Neural progenitor cell (in vitro differentiated cells): Measurements from ENCODE around the gene EBF4.

ENCODE experiments used
- EZH2 ChIP-seq: fragments of 200-600 bp; sonication (generic); IDR thresholded peaks from 2 replicates; pipeline ENCODE4 v1.6.1; 2017; ENCODE audit warnings: antibody characterized with exemption, mild to moderate bottlenecking, moderate library complexity
- EZH2phosphoT487 ChIP-seq: fragments of 200-600 bp; sonication (generic); IDR thresholded peaks from 2 replicates; pipeline ENCODE4 v1.6.1; 2017; ENCODE audit warnings: antibody characterized with exemption
- TF ChIP-seq, protein P1 (sequence below): fragments of 200-600 bp; sonication (generic); IDR thresholded peaks from 2 replicates; pipeline ENCODE4 v1.5.1; 2017; ENCODE audit warnings: antibody characterized with exemption, mild to moderate bottlenecking

DNA sequence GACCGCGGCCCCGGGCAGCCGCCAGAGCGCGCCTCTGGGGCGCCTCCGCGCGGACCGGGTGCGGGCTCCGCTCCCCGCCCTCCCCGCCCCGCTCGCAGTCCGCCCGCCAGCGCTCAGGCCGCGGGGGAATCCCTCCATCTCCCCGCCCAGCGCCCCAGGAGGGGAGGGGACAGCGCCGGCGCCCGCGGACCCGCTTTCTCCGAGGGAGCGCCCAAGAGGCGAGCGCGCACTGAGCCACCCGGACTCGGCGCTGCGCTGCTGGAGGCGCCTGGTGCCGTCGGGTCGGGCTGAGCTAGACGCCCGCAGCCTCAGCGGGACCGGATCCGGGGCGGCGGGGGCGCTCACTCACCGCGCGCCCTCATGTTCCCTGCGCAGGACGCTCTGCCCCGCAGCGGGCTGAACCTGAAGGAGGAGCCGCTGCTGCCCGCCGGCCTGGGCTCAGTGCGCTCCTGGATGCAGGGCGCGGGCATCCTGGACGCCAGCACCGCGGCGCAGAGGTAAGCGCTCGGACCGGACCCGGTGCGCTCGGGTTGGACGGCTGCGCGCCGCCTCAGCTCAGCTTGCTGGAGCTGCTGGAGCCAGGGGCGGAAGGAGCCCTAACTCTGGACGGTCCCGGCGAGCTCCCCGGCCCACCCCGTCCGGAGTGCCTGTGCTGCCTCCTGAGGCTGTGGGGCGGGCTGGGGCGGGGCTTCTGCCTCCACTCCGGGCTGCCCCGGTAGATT is 867 bp downstream of the EBF4 start:
- TF ChIP-seq, protein P1, sequence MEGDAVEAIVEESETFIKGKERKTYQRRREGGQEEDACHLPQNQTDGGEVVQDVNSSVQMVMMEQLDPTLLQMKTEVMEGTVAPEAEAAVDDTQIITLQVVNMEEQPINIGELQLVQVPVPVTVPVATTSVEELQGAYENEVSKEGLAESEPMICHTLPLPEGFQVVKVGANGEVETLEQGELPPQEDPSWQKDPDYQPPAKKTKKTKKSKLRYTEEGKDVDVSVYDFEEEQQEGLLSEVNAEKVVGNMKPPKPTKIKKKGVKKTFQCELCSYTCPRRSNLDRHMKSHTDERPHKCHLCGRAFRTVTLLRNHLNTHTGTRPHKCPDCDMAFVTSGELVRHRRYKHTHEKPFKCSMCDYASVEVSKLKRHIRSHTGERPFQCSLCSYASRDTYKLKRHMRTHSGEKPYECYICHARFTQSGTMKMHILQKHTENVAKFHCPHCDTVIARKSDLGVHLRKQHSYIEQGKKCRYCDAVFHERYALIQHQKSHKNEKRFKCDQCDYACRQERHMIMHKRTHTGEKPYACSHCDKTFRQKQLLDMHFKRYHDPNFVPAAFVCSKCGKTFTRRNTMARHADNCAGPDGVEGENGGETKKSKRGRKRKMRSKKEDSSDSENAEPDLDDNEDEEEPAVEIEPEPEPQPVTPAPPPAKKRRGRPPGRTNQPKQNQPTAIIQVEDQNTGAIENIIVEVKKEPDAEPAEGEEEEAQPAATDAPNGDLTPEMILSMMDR = peak; percentile 7
- TF ChIP-seq EZH2 (peak; percentile 94), EZH2phosphoT487 (peak; percentile 95)
